SK-N-SH treated with all-trans-retinoic acid at 6 μM for 48 hours (cell line): ENCODE measurements around the gene ZNF474.

Source experiments
- CREB5 ChIP-seq: fragments of 250-450 bp; sonication (Bioruptor Pico); IDR thresholded peaks from 2 replicates; pipeline ENCODE4 v1.5.1; 2020; ENCODE audit warnings: low read depth, mild to moderate bottlenecking, moderate library complexity
- PATZ1 ChIP-seq: fragments of 250-450 bp; sonication (Bioruptor Pico); IDR thresholded peaks from 2 replicates; pipeline ENCODE4 v1.8.0; 2020; ENCODE audit warnings: mild to moderate bottlenecking, moderate library complexity, borderline replicate concordance
- PPARA ChIP-seq: fragments of 250-450 bp; sonication (Bioruptor Pico); IDR thresholded peaks from 2 replicates; pipeline ENCODE4 v1.5.0; 2020; ENCODE audit warnings: mild to moderate bottlenecking, borderline replicate concordance
- TCF4 ChIP-seq: fragments of 250-450 bp; sonication (Bioruptor Pico); IDR thresholded peaks from 2 replicates; pipeline ENCODE4 v1.8.0; 2021; ENCODE audit warnings: mild to moderate bottlenecking, moderate library complexity, borderline replicate concordance
- TSHZ2 ChIP-seq: fragments of 250-450 bp; sonication (Bioruptor Pico); IDR thresholded peaks from 2 replicates; pipeline ENCODE4 v1.5.0; 2020; ENCODE audit warnings: mild to moderate bottlenecking, moderate library complexity
- ZFP3 ChIP-seq: fragments of 250-450 bp; sonication (Bioruptor Pico); IDR thresholded peaks from 2 replicates; pipeline ENCODE4 v1.5.0; 2020; ENCODE audit warnings: mild to moderate bottlenecking, moderate library complexity
- ZFP30 ChIP-seq: fragments of 450-650 bp; formaldehyde crosslinking; IDR thresholded peaks from 2 replicates; pipeline ENCODE4 v1.5.0; 2022; ENCODE audit warnings: mild to moderate bottlenecking, moderate library complexity
- ZNF565 ChIP-seq: fragments of 450-650 bp; formaldehyde crosslinking; conservative IDR thresholded peaks from 2 replicates; pipeline ENCODE4 v1.5.0; 2020; ENCODE audit warnings: low read depth, mild to moderate bottlenecking, moderate library complexity
- ZNF8 ChIP-seq: fragments of 450-650 bp; formaldehyde crosslinking; IDR thresholded peaks from 2 replicates; pipeline ENCODE4 v1.5.0; 2020; ENCODE audit warnings: mild to moderate bottlenecking, moderate library complexity

- TF ChIP-seq TCF4 (CRISPR knock-in tag) (no peak), CREB5 (CRISPR knock-in tag) (no peak), TSHZ2 (CRISPR knock-in tag) (no peak), ZFP30 (CRISPR knock-in tag) (no peak), ZNF565 (CRISPR knock-in tag) (no peak), PATZ1 (CRISPR knock-in tag) (no peak), ZFP3 (CRISPR knock-in tag) (no peak), ZNF8 (CRISPR knock-in tag) (no peak), PPARA (CRISPR knock-in tag) (no peak)
These were observed 30.1 kb upstream of the ZNF474 start for GRCh38 chr5:122099060-122099790.
